B cell (primary cell): Measurements from ENCODE around the gene CHD5.

Experiments
- EZH2 ChIP-seq: IDR thresholded peaks from 2 replicates; pipeline ENCODE4 v1.6.1; 2012; ENCODE audit warnings: borderline replicate concordance, low read depth, mild to moderate bottlenecking, moderate library complexity, low read length; ENCODE audit not compliant: insufficient read depth, poor library complexity, severe bottlenecking
- TF ChIP-seq, protein P1 (sequence below): fragments of 200-600 bp; IDR thresholded peaks from one replicate; pipeline ENCODE4 v1.8.0; 2022; ENCODE audit warnings: antibody characterized with exemption, mild to moderate bottlenecking

DNA sequence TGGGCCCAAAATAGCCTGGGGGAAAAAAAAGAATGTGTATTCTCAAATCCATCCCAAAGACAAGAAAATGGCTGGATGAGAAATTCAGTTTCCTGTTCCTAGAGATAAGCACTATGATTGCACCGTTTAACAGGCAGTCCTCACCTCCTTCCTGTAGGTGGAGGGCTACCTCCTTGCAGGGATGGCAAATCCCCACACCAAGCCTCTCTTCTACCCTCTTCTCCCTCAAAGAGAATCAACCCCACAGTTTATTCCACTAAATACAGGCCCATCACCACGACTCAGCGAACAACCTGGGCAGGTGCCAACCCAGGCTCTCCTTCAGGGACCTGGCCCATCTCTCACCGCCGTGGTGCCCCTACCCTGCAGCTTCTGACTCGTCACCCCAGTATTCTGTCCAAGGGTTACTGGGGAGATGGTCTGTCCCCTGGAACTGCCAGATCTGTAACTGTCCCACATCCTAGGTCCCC lies 3.4 kb upstream of the CHD5 start:
- TF ChIP-seq, protein P1, sequence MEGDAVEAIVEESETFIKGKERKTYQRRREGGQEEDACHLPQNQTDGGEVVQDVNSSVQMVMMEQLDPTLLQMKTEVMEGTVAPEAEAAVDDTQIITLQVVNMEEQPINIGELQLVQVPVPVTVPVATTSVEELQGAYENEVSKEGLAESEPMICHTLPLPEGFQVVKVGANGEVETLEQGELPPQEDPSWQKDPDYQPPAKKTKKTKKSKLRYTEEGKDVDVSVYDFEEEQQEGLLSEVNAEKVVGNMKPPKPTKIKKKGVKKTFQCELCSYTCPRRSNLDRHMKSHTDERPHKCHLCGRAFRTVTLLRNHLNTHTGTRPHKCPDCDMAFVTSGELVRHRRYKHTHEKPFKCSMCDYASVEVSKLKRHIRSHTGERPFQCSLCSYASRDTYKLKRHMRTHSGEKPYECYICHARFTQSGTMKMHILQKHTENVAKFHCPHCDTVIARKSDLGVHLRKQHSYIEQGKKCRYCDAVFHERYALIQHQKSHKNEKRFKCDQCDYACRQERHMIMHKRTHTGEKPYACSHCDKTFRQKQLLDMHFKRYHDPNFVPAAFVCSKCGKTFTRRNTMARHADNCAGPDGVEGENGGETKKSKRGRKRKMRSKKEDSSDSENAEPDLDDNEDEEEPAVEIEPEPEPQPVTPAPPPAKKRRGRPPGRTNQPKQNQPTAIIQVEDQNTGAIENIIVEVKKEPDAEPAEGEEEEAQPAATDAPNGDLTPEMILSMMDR = no peak
- no peak for TF ChIP-seq EZH2
